GM23338 (cell line): ENCODE results near the gene S100A3. TPM values are rescaled to one million over a fixed set of nuclear protein-coding genes. Genes with fewer than 3 reads are reported as not detected.

ENCODE experiments used
- ATAC-seq: fragments of 200-7000 bp; cut with Tn5 transposase; 3 replicates; pipeline ENCODE4 v1.9.1; 2020
- DNase-seq: peaks from one replicate; pipeline ENCODE4 v3.0.0-alpha.2; 2015; ENCODE audit warnings: low spot score
- H2AFZ ChIP-seq: fragments of 200-600 bp; sonication (generic); 2 replicates; pipeline ENCODE4 v1.8.0; 2016; ENCODE audit warnings: antibody characterized with exemption, mild to moderate bottlenecking, moderate library complexity
- H3F3A ChIP-seq: fragments of 200-600 bp; sonication (generic); replicated peaks from 2 replicates; pipeline ENCODE4 v1.8.0; 2017; ENCODE audit warnings: antibody characterized with exemption, mixed run types, low read depth
- H3K27ac ChIP-seq: fragments of 200-600 bp; sonication (generic); 2 replicates; pipeline ENCODE4 v1.6.1; 2016; ENCODE audit warnings: low read depth
- H3K27me3 ChIP-seq: fragments of 200-600 bp; sonication (generic); 2 replicates; pipeline ENCODE4 v1.8.0; 2016; ENCODE audit warnings: mild to moderate bottlenecking, mixed run types, moderate library complexity; ENCODE audit not compliant: insufficient read depth
- H3K36me3 ChIP-seq: fragments of 200-600 bp; sonication (generic); 2 replicates; pipeline ENCODE4 v1.8.0; 2016; ENCODE audit warnings: mild to moderate bottlenecking; ENCODE audit not compliant: insufficient read depth
- H3K4me1 ChIP-seq: fragments of 200-600 bp; sonication (generic); 2 replicates; pipeline ENCODE4 v1.8.0; 2016; ENCODE audit warnings: mild to moderate bottlenecking, moderate library complexity; ENCODE audit not compliant: insufficient read depth
- H3K4me2 ChIP-seq: fragments of 200-600 bp; sonication (generic); 2 replicates; pipeline ENCODE4 v1.7.1; 2017; ENCODE audit warnings: mixed run types
- H3K4me3 ChIP-seq: fragments of 200-600 bp; sonication (generic); 2 replicates; pipeline ENCODE4 v1.6.1; 2016; ENCODE audit warnings: mixed run types
- H3K79me2 ChIP-seq: fragments of 200-600 bp; sonication (generic); replicated peaks from 2 replicates; pipeline ENCODE4 v1.8.0; 2017; ENCODE audit warnings: mild to moderate bottlenecking; ENCODE audit not compliant: insufficient read depth
- H3K9me2 ChIP-seq: fragments of 200-600 bp; sonication (generic); 2 replicates; pipeline ENCODE4 v1.8.0; 2017; ENCODE audit not compliant: insufficient read depth
- H4K20me1 ChIP-seq: fragments of 200-600 bp; sonication (generic); replicated peaks from 2 replicates; pipeline ENCODE4 v1.8.0; 2017; ENCODE audit warnings: mild to moderate bottlenecking; ENCODE audit not compliant: insufficient read depth
- H3K27ac Mint-ChIP-seq: 2 replicates; pipeline ENCODE4 v1.8.0; 2020; ENCODE audit warnings: inconsistent platforms, mild to moderate bottlenecking, moderate library complexity, mixed read lengths
- H3K27me3 Mint-ChIP-seq: 3 replicates; pipeline ENCODE4 v1.8.0; 2022; ENCODE audit warnings: low read depth, mild to moderate bottlenecking, moderate library complexity, mixed read lengths, inconsistent platforms; ENCODE audit not compliant: insufficient read depth, poor library complexity
- H3K36me3 Mint-ChIP-seq: 3 replicates; pipeline ENCODE4 v1.8.0; 2021; ENCODE audit warnings: low read depth, mild to moderate bottlenecking, inconsistent platforms, moderate library complexity, mixed read lengths
- H3K4me1 Mint-ChIP-seq: 3 replicates; pipeline ENCODE4 v1.8.0; 2020; ENCODE audit warnings: mild to moderate bottlenecking, inconsistent platforms, mixed read lengths
- H3K4me3 Mint-ChIP-seq: 3 replicates; pipeline ENCODE4 v1.8.0; 2021; ENCODE audit warnings: moderate library complexity, mild to moderate bottlenecking, inconsistent platforms, mixed read lengths
- H3K9me3 Mint-ChIP-seq: 3 replicates; pipeline ENCODE4 v1.8.0; 2020; ENCODE audit warnings: moderate library complexity, mild to moderate bottlenecking, inconsistent platforms, mixed read lengths
- ETS1 ChIP-seq: IDR thresholded peaks from 2 replicates; pipeline ENCODE4 v1.6.1; 2016; ENCODE audit warnings: antibody characterized with exemption
- EZH2 ChIP-seq: fragments of 200-600 bp; sonication (generic); IDR thresholded peaks from one replicate; pipeline ENCODE4 v1.8.0; 2017; ENCODE audit warnings: antibody characterized with exemption, mild to moderate bottlenecking, low read depth; ENCODE audit not compliant: unreplicated experiment
- NANOG ChIP-seq: IDR thresholded peaks from 2 replicates; pipeline ENCODE4 v1.6.1; 2016; ENCODE audit warnings: antibody characterized with exemption, borderline replicate concordance
- POLR2AphosphoS5 ChIP-seq: IDR thresholded peaks from 2 replicates; pipeline ENCODE4 v1.6.1; 2016; ENCODE audit warnings: antibody characterized with exemption, low read depth
- REST ChIP-seq: IDR thresholded peaks from one replicate; pipeline ENCODE4 v1.6.1; 2018; ENCODE audit warnings: antibody characterized with exemption; ENCODE audit not compliant: unreplicated experiment
- ZNF114 ChIP-seq: fragments of 250-450 bp; sonication (Bioruptor Pico); IDR thresholded peaks from 2 replicates; pipeline ENCODE4 v1.5.0; 2020; ENCODE audit warnings: mild to moderate bottlenecking, moderate library complexity
- ZNF331 ChIP-seq: fragments of 250-450 bp; sonication (Bioruptor Pico); IDR thresholded peaks from 2 replicates; pipeline ENCODE4 v1.5.0; 2020; ENCODE audit warnings: low read depth, mild to moderate bottlenecking, moderate library complexity
- ZNF462 ChIP-seq: fragments of 250-450 bp; sonication (Bioruptor Pico); IDR thresholded peaks from 2 replicates; pipeline ENCODE4 v1.5.0; 2020; ENCODE audit warnings: mild to moderate bottlenecking, moderate library complexity
- polyA plus RNA-seq: library from polyadenylated mRNA; unstranded; fragments of >200 nt; fragmentation: Nextera tagmentation; extraction: Ambion mirVana; gene quantifications from 2 replicates; pipeline ENCODE4 v1.2.1, GENCODE V29; 2016
- total RNA-seq: library from RNA; depleted of rRNA; stranded (reverse); fragments of >200 nt; shearing (Covaris generic); gene quantifications from 2 replicates; pipeline ENCODE4 v1.2.3, GENCODE V29; 2014

The S100A3 gene
- total and polyA plus RNA-seq, 2 experiments from 2014 or later: not detected

DNA sequence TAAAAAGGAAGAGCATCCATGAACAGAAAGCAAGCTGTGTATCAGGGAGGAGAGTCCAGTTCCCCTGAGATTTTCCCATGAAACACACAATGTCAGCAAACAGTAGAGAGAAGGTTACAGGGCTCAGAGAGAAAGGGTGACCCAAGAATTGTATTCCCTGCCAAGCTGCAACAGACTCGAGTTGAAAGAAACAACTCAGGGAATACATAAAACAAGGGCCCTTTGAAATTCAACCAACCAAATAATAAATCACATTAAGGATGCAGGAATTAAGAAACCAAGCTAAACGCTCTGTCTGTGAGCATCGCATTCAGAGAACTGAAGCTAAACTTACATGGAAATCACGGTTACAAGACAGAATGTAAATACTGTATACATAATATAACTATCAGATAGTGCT lies 43.7 kb upstream of the S100A3 start:
- no peaks in the 10 kb centered on the region for H3K27me3 ChIP-seq
- no peaks in the 10 kb centered on the region for H3K36me3 ChIP-seq
- 0 out of 2 replicates have a peak, but pooled peaks cover 3% of the 10 kb centered on the region for H3F3A ChIP-seq
- H4K20me1 ChIP-seq: no peaks in the 10 kb centered on the region
- no peak overlapping the region for H3K4me3 ChIP-seq
- no peaks in the 10 kb centered on the region for H3K36me3 Mint-ChIP-seq
- H2AFZ ChIP-seq: peak overlapping the region; percentile 2; the same call in 1 of the 2 replicates
- no peak overlapping the region for H3K4me2 ChIP-seq
- ATAC-seq (no peak), DNase-seq (no peak)
- H3K79me2 ChIP-seq: no peaks in the 10 kb centered on the region
- H3K9me2 ChIP-seq: no peaks in the 10 kb centered on the region
- H3K4me1 Mint-ChIP-seq: peaks cover 8% of the 10 kb centered on the region
- peaks cover 6% of the 10 kb centered on the region; the same call in 1 of the 2 replicates for H3K4me1 ChIP-seq
- no peak overlapping the region for H3K27ac Mint-ChIP-seq
- peaks cover 5% of the 10 kb centered on the region for H3K27me3 Mint-ChIP-seq
- TF ChIP-seq NANOG (no peak), ZNF114 (no peak), ZNF331 (CRISPR knock-in tag) (no peak), ETS1 (no peak), EZH2 (no peak), POLR2AphosphoS5 (no peak), ZNF462 (no peak), REST (no peak)
- H3K9me3 Mint-ChIP-seq: no peaks in the 10 kb centered on the region
- no peak overlapping the region for H3K27ac ChIP-seq
- no peak overlapping the region for H3K4me3 Mint-ChIP-seq
